Ovary (tissue), 3 donors: ENCODE measurements around the gene SCD.

ENCODE experiments used
- CTCF ChIP-seq, 3 donors: fragments of 450-650 bp in 2 of 3; fragments of 200-600 bp in 1 of 3; IDR thresholded peaks; one replicate each; pipeline versions ENCODE4 v1.5.1 to v1.8.0; 2016 to 2022; ENCODE audit warnings: antibody characterized with exemption in 3 of 3, mild to moderate bottlenecking in 1 of 3
- EP300 ChIP-seq: sonication (generic); formaldehyde crosslinking; IDR thresholded peaks from one replicate; pipeline ENCODE4 v1.6.1; 2017; ENCODE audit warnings: antibody characterized with exemption
- POLR2A ChIP-seq: fragments of 450-650 bp; IDR thresholded peaks from one replicate; pipeline ENCODE4 v1.6.1; 2017; ENCODE audit warnings: antibody characterized with exemption, mild to moderate bottlenecking, moderate library complexity
- donor health status: DM: no; HTN: no; CAD: no.

- TF ChIP-seq CTCF (IDR thresholded peaks at IDR 0.05) (no peak), EP300 (no peak), POLR2A (no peak)
Observed at GRCh38 chr10:100401631-100402328, 54.7 kb downstream of the SCD start.
